ENCODE results near the gene LTN1. TPM values are rescaled to one million over a fixed set of nuclear protein-coding genes. Genes with fewer than 3 reads are reported as not detected.

Gene LTN1
- total RNA-seq, 1 experiment from 2014 or later = 23.9 TPM

GRCh38 chr21:28922368-28922767 is 70.3 kb downstream of the LTN1 start:
- Mint-ChIP-seq H3K27ac (peak overlapping the region in 2 of 3 experiments; percentile 85 to 88; a peak in 5 of 7 replicates), H3K4me3 (no peak overlapping the region; a peak in 1 of 5 replicates), H3K36me3 (ENCODE audit: insufficient read depth in 1 of 3, low read depth in 3 of 3) (peaks cover 0 to 8% (median 3%) of the 10 kb centered on the region in 3 experiments; a peak in 4 of 7 replicates), H3K4me1 (peaks cover 16 to 34% of the 10 kb centered on the region in 2 experiments), H3K9me3 (no peaks in the 10 kb centered on the region), H3K27me3 (ENCODE audit: low read depth) (no peaks in the 10 kb centered on the region)
- no peaks in the 10 kb centered on the region for H4K20me1 ChIP-seq (ENCODE audit: control insufficient read depth, insufficient read depth, insufficient read length)
- H3K27me3 ChIP-seq (ENCODE audit: insufficient read depth, low read length) = no peaks in the 10 kb centered on the region
- H2BK15ac ChIP-seq (ENCODE audit: low read depth, low read length) = no peak overlapping the region
- no peak overlapping the region for H2BK12ac ChIP-seq (ENCODE audit: insufficient read length, low read depth, low read length)
- no CpG with 5 or more reads among the region's 7 CpGs for WGBS (ENCODE audit: extremely low coverage, insufficient read length, low lambda C conversion rate)
- no peak overlapping the region for H2AFZ ChIP-seq (ENCODE audit: low read length)
- no peaks in the 10 kb centered on the region for H3K79me1 ChIP-seq (ENCODE audit: insufficient read depth, low read depth, low read length, poor library complexity, severe bottlenecking)
- no peak overlapping the region for H4K8ac ChIP-seq (replicated peaks; ENCODE audit: insufficient read length, low read depth, low read length)
- DNase-seq = peak; percentile 53
- H2BK120ac ChIP-seq (ENCODE audit: low read depth, low read length, poor library complexity, severe bottlenecking) = no peak overlapping the region
- peak overlapping the region; percentile 35 for H3K4me2 ChIP-seq (ENCODE audit: insufficient read depth, insufficient read length, low read length)
- peak overlapping the region; percentile 19 for H3K9ac ChIP-seq (ENCODE audit: extremely low read depth, insufficient read length, low read length)
- peak overlapping the region; percentile 77 for H3K27ac ChIP-seq (ENCODE audit: insufficient read length, low read depth, low read length)
- no peak overlapping the region for H2BK5ac ChIP-seq (ENCODE audit: insufficient read length, low read length)
- no peak overlapping the region for H3K23ac ChIP-seq (ENCODE audit: insufficient read length, low read depth, low read length)
- H3K79me2 ChIP-seq (ENCODE audit: insufficient read depth, low read length) = no peaks in the 10 kb centered on the region
- H3K4ac ChIP-seq (ENCODE audit: low read depth, low read length) = no peak overlapping the region
- no peak overlapping the region for H2BK20ac ChIP-seq (ENCODE audit: low read depth, low read length, poor library complexity, severe bottlenecking)
- no peak overlapping the region for H4K5ac ChIP-seq (ENCODE audit: insufficient read length, low read depth, low read length)
- H3K18ac ChIP-seq (ENCODE audit: insufficient read length, low read depth, low read length) = no peak overlapping the region
- H3T11ph ChIP-seq (ENCODE audit: low read length) = no peak overlapping the region
- TF ChIP-seq, protein P1, sequence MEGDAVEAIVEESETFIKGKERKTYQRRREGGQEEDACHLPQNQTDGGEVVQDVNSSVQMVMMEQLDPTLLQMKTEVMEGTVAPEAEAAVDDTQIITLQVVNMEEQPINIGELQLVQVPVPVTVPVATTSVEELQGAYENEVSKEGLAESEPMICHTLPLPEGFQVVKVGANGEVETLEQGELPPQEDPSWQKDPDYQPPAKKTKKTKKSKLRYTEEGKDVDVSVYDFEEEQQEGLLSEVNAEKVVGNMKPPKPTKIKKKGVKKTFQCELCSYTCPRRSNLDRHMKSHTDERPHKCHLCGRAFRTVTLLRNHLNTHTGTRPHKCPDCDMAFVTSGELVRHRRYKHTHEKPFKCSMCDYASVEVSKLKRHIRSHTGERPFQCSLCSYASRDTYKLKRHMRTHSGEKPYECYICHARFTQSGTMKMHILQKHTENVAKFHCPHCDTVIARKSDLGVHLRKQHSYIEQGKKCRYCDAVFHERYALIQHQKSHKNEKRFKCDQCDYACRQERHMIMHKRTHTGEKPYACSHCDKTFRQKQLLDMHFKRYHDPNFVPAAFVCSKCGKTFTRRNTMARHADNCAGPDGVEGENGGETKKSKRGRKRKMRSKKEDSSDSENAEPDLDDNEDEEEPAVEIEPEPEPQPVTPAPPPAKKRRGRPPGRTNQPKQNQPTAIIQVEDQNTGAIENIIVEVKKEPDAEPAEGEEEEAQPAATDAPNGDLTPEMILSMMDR (conservative IDR thresholded peaks at IDR 0.05) = no peak
- no peak overlapping the region for H3K56ac ChIP-seq (ENCODE audit: insufficient read length, low read depth, low read length)
- H3K9me3 ChIP-seq (ENCODE audit: control insufficient read depth, low read depth, low read length) = no peaks in the 10 kb centered on the region
- H3K4me1 ChIP-seq (ENCODE audit: insufficient read depth, low read length) = peaks cover 4% of the 10 kb centered on the region; the same call in 1 of the 2 replicates
- H2AK5ac ChIP-seq (ENCODE audit: insufficient read length, low read length) = no peak overlapping the region
- no peaks in the 10 kb centered on the region for H3K23me2 ChIP-seq (ENCODE audit: insufficient read length, low read depth, low read length, poor library complexity, severe bottlenecking)
- H4K91ac ChIP-seq (ENCODE audit: insufficient read length, low read depth, low read length) = no peak overlapping the region
- H3K14ac ChIP-seq (ENCODE audit: insufficient read depth, low read length) = no peak overlapping the region

Measured in H9 (cell line).